Liver (tissue), 9 donors: ENCODE data around the gene CT83. TPM values are rescaled to one million over a fixed set of nuclear protein-coding genes. Genes with fewer than 3 reads are reported as not detected.

Experiments
- DNase-seq: peaks from one replicate; pipeline ENCODE4 v3.0.0-alpha.2; 2017; ENCODE audit warnings: low spot score
- H3K27ac ChIP-seq, 2 donors: one replicate each; pipeline ENCODE4 v1.7.0; 2013; ENCODE audit warnings: inconsistent platforms in 2 of 2, low read length in 2 of 2, control low read depth in 1 of 2, low read depth in 1 of 2, mild to moderate bottlenecking in 1 of 2
- H3K27me3 ChIP-seq, 4 donors: one replicate each; pipeline versions ENCODE4 v1.6.1 to v1.7.0; 2013; ENCODE audit warnings: low read length in 3 of 4, inconsistent platforms in 1 of 4, mild to moderate bottlenecking in 1 of 4, moderate library complexity in 1 of 4; ENCODE audit not compliant: control insufficient read depth in 4 of 4, insufficient read depth in 4 of 4
- H3K36me3 ChIP-seq, 4 donors: one replicate each; pipeline versions ENCODE4 v1.6.1 to v1.7.0; 2013; ENCODE audit warnings: low read length in 3 of 4, mild to moderate bottlenecking in 3 of 4, low read depth in 1 of 4, moderate library complexity in 1 of 4; ENCODE audit not compliant: control insufficient read depth in 4 of 4, insufficient read depth in 3 of 4
- H3K4me1 ChIP-seq, 4 donors: one replicate each; pipeline versions ENCODE4 v1.6.1 to v1.7.0; 2013; ENCODE audit warnings: low read length in 3 of 4, mild to moderate bottlenecking in 3 of 4, moderate library complexity in 1 of 4; ENCODE audit not compliant: control insufficient read depth in 4 of 4, insufficient read depth in 4 of 4
- H3K4me3 ChIP-seq, 3 donors: one replicate each; pipeline versions ENCODE4 v1.6.1 to v1.7.0; 2013; ENCODE audit warnings: low read length in 3 of 3, control low read depth in 1 of 3, low read depth in 1 of 3, mild to moderate bottlenecking in 1 of 3
- H3K9ac ChIP-seq, 2 donors: one replicate each; pipeline ENCODE4 v1.7.0; 2013; ENCODE audit warnings: low read length in 2 of 2, mild to moderate bottlenecking in 2 of 2, moderate library complexity in 2 of 2, control low read depth in 1 of 2, low read depth in 1 of 2
- H3K9me3 ChIP-seq, 4 donors: one replicate each; pipeline versions ENCODE4 v1.6.1 to v1.7.0; 2013; ENCODE audit warnings: low read length in 3 of 4; ENCODE audit not compliant: control insufficient read depth in 4 of 4
- ATF3 ChIP-seq: IDR thresholded peaks from 2 replicates; pipeline ENCODE4 v1.6.1; 2016; ENCODE audit warnings: antibody characterized with exemption
- CTCF ChIP-seq: fragments of 150-350 bp; IDR thresholded peaks from 2 replicates; pipeline ENCODE4 v1.5.1; 2017; ENCODE audit warnings: improper control_type of control experiment, low read depth, low read length; ENCODE audit not compliant: missing input control
- EGR1 ChIP-seq, 2 donors: IDR thresholded peaks; 2 replicates each; pipeline ENCODE4 v1.6.1; 2016 to 2018; ENCODE audit warnings: antibody characterized with exemption in 2 of 2, low read depth in 2 of 2
- FOXA1 ChIP-seq: IDR thresholded peaks from 2 replicates; pipeline ENCODE4 v1.6.1; 2016; ENCODE audit warnings: antibody characterized with exemption
- FOXA2 ChIP-seq: IDR thresholded peaks from 2 replicates; pipeline ENCODE4 v1.6.1; 2016; ENCODE audit warnings: antibody characterized with exemption
- GABPA ChIP-seq, 2 donors: IDR thresholded peaks in 1 of 2; conservative IDR thresholded peaks in 1 of 2; 2 replicates each; pipeline ENCODE4 v1.6.1; 2016; ENCODE audit warnings: antibody characterized with exemption in 2 of 2, mild to moderate bottlenecking in 1 of 2, moderate library complexity in 1 of 2
- HNF4A ChIP-seq, 2 donors: conservative IDR thresholded peaks; 2 replicates each; pipeline ENCODE4 v1.6.1; 2016; ENCODE audit warnings: antibody characterized with exemption in 2 of 2, mild to moderate bottlenecking in 2 of 2
- HNF4G ChIP-seq: IDR thresholded peaks from 2 replicates; pipeline ENCODE4 v1.6.1; 2016; ENCODE audit warnings: antibody characterized with exemption
- JUND ChIP-seq, 2 donors: IDR thresholded peaks; 2 replicates each; pipeline ENCODE4 v1.6.1; 2016; ENCODE audit warnings: antibody characterized with exemption in 2 of 2
- MAX ChIP-seq: IDR thresholded peaks from 2 replicates; pipeline ENCODE4 v1.6.1; 2016; ENCODE audit warnings: antibody characterized with exemption
- NR2F2 ChIP-seq: IDR thresholded peaks from 2 replicates; pipeline ENCODE4 v1.6.1; 2016; ENCODE audit warnings: antibody characterized with exemption
- RAD21 ChIP-seq, 2 donors: IDR thresholded peaks; 2 replicates each; pipeline ENCODE4 v1.6.1; 2016; ENCODE audit warnings: antibody characterized with exemption in 2 of 2, mild to moderate bottlenecking in 2 of 2
- REST ChIP-seq: IDR thresholded peaks from 2 replicates; pipeline ENCODE4 v1.6.1; 2016; ENCODE audit warnings: antibody characterized with exemption, mild to moderate bottlenecking
- RXRA ChIP-seq, 2 donors: IDR thresholded peaks; 2 replicates each; pipeline ENCODE4 v1.6.1; 2017 to 2018; ENCODE audit warnings: antibody characterized with exemption in 2 of 2, mild to moderate bottlenecking in 1 of 2
- SP1 ChIP-seq: IDR thresholded peaks from 2 replicates; pipeline ENCODE4 v1.6.1; 2018; ENCODE audit warnings: antibody characterized with exemption, mild to moderate bottlenecking
- TAF1 ChIP-seq: conservative IDR thresholded peaks from 2 replicates; pipeline ENCODE4 v1.6.1; 2016; ENCODE audit warnings: antibody characterized with exemption, mild to moderate bottlenecking
- YY1 ChIP-seq: IDR thresholded peaks from 2 replicates; pipeline ENCODE4 v1.6.1; 2016; ENCODE audit warnings: antibody characterized with exemption, mild to moderate bottlenecking
- ZBTB33 ChIP-seq: IDR thresholded peaks from 2 replicates; pipeline ENCODE4 v1.6.1; 2016; ENCODE audit warnings: antibody characterized with exemption
- WGBS: extraction: QIAGEN DNeasy Blood & Tissue Kit; methylation state at CpG from one replicate; pipeline ENCODE4 v1.1.7; 2013; 5-methylcytosine and 5-hydroxymethylcytosine counted together
- polyA plus RNA-seq, 2 donors: library from polyadenylated mRNA; stranded (reverse) in 1 of 2; unstranded in 1 of 2; fragments of 200-250 nt in 1 of 2; fragments of >200 nt in 1 of 2; fragmentation: Nextera tagmentation in 1 of 2; extraction: Ambion mirVana in 1 of 2; gene quantifications; one replicate each; pipeline versions ENCODE4 v1.2.1 to v1.2.3, GENCODE V29; 2013 to 2015
- total RNA-seq, 2 donors: library from RNA; depleted of rRNA; stranded (reverse); fragments of >200 nt; gene quantifications; one replicate each; pipeline ENCODE4 v1.2.3, GENCODE V29; 2014
- donor health status: healthy.
- donor health status: healthy.
- donor health status: healthy.
- donor health status: healthy.
- donor health status: healthy.

CT83 gene
- total and polyA plus RNA-seq, 4 donors = not detected

GRCh38 chrX:116449156-116449555, 13.6 kb downstream of the CT83 start:
- Histone ChIP-seq H3K4me3 (no peak overlapping the region), H3K36me3 (no peaks in the 10 kb centered on the region), H3K9me3 (no peaks in the 10 kb centered on the region), H3K4me1 (no peaks in the 10 kb centered on the region), H3K27me3 (no peaks in the 10 kb centered on the region), H3K9ac (no peak overlapping the region), H3K27ac (no peak overlapping the region)
- no peak for DNase-seq
- whole genome bisulfite sequencing = 75% methylated on average over 2 of the region's 2 CpGs
- no peak for TF ChIP-seq FOXA2
- TF ChIP-seq JUND (IDR thresholded peaks at IDR 0.05) = no peak
- TF ChIP-seq HNF4G = no peak
- TF ChIP-seq FOXA1 = no peak
- no peak for TF ChIP-seq RAD21 (IDR thresholded peaks at IDR 0.05)
- no peak for TF ChIP-seq NR2F2
- no peak for TF ChIP-seq GABPA (IDR thresholded peaks at IDR 0.05 in 1 of 2, conservative IDR thresholded peaks at IDR 0.05 in 1 of 2)
- no peak for TF ChIP-seq YY1
- no peak for TF ChIP-seq SP1
- TF ChIP-seq RXRA (IDR thresholded peaks at IDR 0.05) = no peak
- TF ChIP-seq HNF4A (conservative IDR thresholded peaks at IDR 0.05) = no peak
- TF ChIP-seq TAF1 = no peak
- no peak for TF ChIP-seq EGR1 (IDR thresholded peaks at IDR 0.05; ENCODE audit: low read depth in 2 of 2)
- TF ChIP-seq ZBTB33 = no peak
- no peak for TF ChIP-seq CTCF
- TF ChIP-seq MAX = no peak

GRCh38 chrX:116436358-116436816, 26.4 kb downstream of the CT83 start, which contains the start of gene SLC6A14:
Gene SLC6A14 (plus strand): TSS chrX:116436606. CDS start chrX:116436710, 104 bp downstream.
- TF ChIP-seq HNF4A (conservative IDR thresholded peaks at IDR 0.05) (no peak), ATF3 (no peak), RXRA (IDR thresholded peaks at IDR 0.05) (no peak), NR2F2 (no peak), TAF1 (no peak), MAX (no peak), FOXA1 (no peak), FOXA2 (no peak), JUND (IDR thresholded peaks at IDR 0.05) (no peak), EGR1 (IDR thresholded peaks at IDR 0.05; ENCODE audit: low read depth in 2 of 2) (no peak), CTCF (no peak), RAD21 (IDR thresholded peaks at IDR 0.05) (no peak), YY1 (no peak), SP1 (no peak), REST (no peak)
- no peaks in the 10 kb centered on the region for H3K36me3 ChIP-seq
- no peak for DNase-seq
- H3K9me3 ChIP-seq = no peaks in the 10 kb centered on the region
- no peak within 1 kb of the TSS for H3K27ac ChIP-seq
- H3K4me3 ChIP-seq = no peak within 1 kb of the TSS
- peaks cover 0 to 2% (median 0%) of the 10 kb centered on the region in 4 donors for H3K27me3 ChIP-seq
- H3K9ac ChIP-seq = no peak within 1 kb of the TSS
- no peaks in the 10 kb centered on the region for H3K4me1 ChIP-seq
- WGBS = 57% methylated on average over 9 of the region's 9 CpGs
